HG03469 (cell line): ENCODE data around the gene SYT1.
"Not testable (repeated sequence)": the region's sequence is repeated elsewhere in the genome, so short reads cannot be mapped to it uniquely, and the experiment has no call there.

Experiments used
- ATAC-seq: cut with Tn5 transposase; IDR thresholded peaks from one replicate; pipeline ENCODE4 v1.9.1; 2021; ENCODE audit warnings: mild to moderate bottlenecking, moderate library complexity, moderate number of reproducible peaks; ENCODE audit not compliant: unreplicated experiment

SYT1 gene

DNA sequence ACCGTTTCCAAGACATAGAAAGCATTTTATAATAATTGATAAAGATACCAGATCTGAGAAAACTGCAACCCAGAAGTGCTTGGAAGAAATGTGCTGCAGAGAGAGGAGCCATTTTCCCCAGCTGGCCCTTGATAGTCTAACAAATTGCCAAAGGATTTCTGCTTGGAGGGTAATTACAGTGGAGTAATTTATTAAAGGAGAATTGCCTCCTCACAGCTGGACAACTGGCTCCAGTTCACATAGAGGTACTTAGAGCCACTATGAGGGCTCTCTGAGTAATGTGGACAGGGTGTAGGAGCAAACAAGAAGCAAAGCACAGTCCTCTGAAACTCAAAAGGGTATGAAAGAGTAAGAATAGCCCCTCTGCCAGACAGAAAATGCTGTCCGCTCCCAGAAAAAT lies 335.6 kb downstream of the SYT1 start:
- ATAC-seq: no peak

DNA sequence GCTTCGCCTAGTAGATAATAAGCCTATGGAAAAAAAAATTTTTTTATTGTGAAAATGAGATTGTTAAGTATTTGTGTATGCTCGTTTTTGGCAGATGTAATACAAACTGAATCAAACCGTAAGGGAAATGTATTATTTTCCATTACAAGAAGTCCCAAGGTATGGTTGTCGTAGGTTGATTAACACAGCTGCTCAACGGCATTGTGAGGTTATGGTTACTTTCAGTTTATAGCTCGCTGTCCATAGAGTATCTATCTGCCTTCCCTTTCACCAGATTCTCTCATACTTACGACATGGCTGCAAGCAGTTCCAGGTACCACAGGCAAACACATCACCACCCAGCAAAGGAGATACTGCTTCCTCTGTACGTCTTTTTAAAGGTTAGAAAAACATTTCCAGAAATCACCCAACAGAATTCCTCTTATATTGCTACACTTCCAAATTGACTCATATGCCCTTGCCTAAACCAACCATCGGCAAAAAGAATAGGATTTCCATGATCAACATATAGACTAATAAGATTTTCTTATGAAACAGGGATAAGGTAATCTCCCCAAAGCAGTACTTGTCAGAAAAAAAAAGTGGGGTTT lies 338.6 kb downstream of the SYT1 start:
- ATAC-seq: no peak

DNA sequence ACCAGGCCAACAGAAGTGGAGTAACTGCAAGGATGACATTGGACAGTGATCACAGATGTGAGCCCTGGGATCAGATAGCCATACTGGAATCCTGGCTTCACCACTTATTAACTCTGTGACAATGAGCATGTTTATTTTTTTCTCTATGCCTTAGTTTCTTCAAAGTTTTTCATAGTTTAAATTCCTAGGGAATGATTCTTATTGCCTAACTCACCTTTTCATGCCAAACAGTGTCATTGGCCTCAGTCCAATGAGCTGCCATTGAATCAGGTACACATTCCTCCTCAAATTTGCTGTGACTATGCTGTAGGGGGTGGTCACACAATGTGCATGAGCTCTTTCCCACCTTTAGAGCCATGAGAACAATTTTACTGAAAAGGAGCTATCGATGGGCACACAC lies 342.3 kb downstream of the SYT1 start:
- ATAC-seq: no peak

DNA sequence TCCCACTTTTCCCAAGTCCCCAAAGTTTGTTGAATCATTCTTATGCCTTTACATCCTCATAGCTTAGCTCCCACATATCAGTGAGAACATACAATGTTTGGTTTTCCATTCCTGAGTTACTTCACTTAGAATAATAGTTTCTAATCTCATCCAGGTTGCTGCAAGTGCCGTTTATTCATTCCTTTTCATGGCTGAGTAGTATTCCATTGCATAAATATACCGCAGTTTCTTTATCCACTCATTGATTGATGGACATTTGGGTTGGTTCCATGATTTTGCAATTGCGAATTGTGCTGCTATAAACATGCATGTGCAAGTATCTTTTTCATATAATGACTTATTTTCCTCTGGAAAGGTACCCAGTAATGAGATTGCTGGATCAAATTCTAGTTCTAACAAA lies 345.8 kb downstream of the SYT1 start:
- not testable (repeated sequence) for ATAC-seq

DNA sequence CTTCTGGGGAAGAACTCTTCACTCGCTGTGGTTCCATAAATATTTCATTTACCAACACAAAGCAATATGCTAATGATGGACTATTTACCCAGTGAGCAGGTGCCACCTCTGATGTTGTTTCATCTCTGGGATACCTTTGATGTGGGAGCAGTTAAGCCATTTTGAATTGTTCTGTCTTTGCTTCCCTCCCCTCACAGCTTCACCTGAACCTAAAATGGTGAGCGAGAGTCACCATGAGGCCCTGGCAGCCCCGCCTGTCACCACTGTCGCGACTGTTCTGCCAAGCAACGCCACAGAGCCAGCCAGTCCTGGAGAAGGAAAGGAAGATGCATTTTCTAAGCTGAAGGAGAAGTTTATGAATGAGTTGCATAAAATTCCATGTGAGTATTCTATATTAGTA lies 352.7 kb downstream of the SYT1 start:
- no peak for ATAC-seq

DNA sequence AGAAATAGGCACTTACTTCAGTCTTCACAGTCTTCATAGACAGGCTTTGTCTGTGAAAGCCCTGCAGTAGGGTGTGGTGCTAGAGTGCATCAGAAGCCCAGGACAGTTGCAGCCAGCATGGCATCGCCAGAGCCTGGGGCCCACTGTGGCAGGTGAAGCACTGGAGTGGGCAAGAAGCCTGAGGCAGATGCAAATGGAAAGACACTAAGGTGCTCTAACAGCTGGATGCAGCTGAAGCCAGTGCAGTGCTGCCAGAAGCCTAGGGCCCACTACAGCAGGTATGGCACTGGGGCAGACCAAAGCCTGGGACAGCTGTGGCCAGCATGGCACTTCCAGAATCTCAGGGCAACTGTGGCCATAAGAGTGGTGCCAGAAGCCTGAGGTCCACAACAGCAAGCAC lies 358.6 kb downstream of the SYT1 start:
- no peak for ATAC-seq

DNA sequence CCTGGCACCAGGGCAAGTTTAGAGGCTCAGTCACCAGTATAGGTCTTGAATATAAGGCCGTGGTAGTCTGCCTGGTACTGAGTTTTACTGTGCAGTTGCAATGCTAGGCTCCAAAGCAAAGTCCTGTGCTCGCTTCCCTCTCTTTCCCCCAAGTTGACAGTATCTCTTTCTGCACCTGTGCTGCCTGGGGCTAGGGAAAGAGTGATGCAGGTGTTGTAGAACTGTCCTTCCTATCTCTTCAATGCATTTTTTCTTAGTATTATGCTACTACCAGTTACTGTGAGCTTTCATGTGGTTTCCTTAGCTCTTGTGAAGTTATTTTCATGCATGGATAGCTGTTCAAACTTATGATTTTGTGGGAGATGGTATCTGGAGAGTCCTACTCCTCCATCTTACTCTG lies 359.2 kb downstream of the SYT1 start:
- ATAC-seq: no peak

GRCh38 chr12:79227091-79227490 lies 362.5 kb downstream of the SYT1 start:
- ATAC-seq: no peak

DNA sequence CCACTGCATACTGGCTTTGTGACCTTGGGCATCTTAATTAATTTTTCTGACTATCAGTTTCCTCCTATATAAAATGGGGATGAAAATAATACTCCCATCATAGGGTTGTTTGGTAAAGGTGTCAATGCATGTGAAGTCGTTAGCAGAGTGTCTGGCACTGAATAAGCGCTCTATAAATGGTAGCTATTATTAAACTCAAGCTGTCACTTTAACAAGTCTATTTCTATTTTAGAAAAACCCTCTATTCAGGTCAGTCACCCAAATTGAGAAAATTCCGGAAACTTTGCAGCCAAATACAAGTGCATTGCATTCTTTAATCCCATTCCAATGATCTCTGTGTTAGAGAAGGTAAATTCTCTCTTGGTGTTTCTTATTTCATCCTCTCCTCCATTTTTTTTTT lies 363.1 kb downstream of the SYT1 start:
- no peak for ATAC-seq

- peak; percentile 82 for ATAC-seq
These were observed 368.8 kb downstream of the SYT1 start for GRCh38 chr12:79233341-79233781.

GRCh38 chr12:79236920-79237319 lies 372.3 kb downstream of the SYT1 start:
- ATAC-seq: no peak

DNA sequence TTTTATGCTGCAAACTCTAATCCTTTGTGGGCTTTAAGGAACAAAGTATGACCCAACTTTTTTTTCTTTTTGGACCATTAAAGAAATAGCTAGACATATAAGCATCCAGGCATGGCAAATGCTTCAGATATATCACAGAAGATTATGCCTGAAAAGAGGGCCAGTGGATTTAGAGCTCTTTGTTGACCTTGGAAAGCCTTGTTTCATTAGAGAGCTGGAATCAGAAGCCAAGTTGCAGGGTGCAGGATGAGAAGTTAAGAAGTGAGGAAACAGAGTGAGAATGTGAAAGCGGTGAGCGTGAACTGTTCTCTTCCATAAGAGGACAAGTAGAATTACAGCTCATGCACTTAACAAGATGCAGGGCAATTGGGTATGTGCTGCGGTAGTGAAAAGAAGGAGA lies 373.7 kb downstream of the SYT1 start:
- ATAC-seq: no peak

GRCh38 chr12:79247494-79247893 lies 382.9 kb downstream of the SYT1 start:
- no peak for ATAC-seq

DNA sequence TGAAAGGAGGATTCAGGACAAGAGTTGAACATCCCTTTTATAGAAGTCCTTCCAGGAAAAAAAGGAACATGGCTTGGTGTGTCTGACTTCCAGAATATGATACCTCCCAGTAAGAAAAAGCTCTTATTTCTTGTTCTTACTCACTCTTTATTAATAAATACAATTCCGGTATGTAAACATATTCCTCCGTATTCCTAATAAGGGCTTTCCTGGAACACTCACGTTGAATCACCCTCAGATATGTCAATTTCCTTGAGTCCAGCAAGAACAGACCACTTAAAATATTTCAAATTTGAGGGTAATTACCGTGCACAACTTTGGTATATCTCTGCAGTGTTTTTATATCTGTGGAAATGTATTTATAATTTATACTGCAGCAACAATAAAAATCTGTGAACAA lies 385.6 kb downstream of the SYT1 start:
- no peak for ATAC-seq

DNA sequence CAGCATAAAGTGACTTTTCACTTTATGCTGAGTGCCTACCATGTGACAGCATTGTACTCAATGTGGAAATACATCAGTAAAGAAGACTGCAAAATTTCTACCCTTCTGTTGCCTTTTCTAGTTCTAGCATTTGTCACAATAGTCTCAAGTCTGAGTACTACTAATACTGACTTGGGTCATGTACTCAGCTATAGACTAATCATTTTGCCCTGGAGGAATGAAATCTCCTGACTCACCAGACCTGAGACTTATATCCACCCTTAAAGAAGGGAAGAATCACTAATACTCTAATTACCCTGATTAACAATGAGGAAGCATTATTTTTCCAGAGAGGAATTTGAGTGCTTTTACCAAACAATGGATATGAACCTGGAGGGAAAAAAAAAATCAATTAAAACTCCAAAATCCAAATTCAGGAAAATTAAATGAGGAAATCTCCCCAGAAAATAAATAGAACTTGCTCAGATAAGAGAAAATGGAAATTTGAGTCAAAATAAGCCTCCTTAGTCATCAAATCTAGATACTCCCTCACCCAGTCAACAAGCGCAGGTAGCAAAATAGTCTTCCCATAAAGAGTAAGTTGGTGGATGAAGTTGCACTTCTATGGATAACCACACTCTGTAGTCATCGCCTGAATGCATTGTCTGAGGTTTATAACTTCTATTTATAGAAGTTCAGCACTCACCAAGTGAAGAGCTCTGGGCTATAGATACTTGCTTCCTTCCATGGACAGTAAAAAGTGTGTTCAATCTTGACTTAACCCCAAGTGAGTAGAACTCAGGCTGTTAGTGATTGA lies 386.6 kb downstream of the SYT1 start:
- ATAC-seq: no peak

GRCh38 chr12:79252358-79253075 lies 387.9 kb downstream of the SYT1 start:
- no peak for ATAC-seq

- no peak for ATAC-seq
These were observed 390.7 kb downstream of the SYT1 start for GRCh38 chr12:79255288-79255687.

GRCh38 chr12:79260923-79261322 lies 396.3 kb downstream of the SYT1 start:
- no peak for ATAC-seq

- no peak for ATAC-seq
These were observed 398.4 kb downstream of the SYT1 start for GRCh38 chr12:79262938-79263337.

- ATAC-seq: no peak
These were observed 402.0 kb downstream of the SYT1 start for GRCh38 chr12:79266343-79267144.

GRCh38 chr12:79267580-79267979 lies 403.0 kb downstream of the SYT1 start:
- no peak for ATAC-seq
